GM23338 (cell line): Measurements from ENCODE around the gene TYK2. TPM values are rescaled to one million over a fixed set of nuclear protein-coding genes. Genes with fewer than 3 reads are reported as not detected.

Source experiments
- ATAC-seq: fragments of 200-7000 bp; cut with Tn5 transposase; 3 replicates; pipeline ENCODE4 v1.9.1; 2020
- DNase-seq: peaks from one replicate; pipeline ENCODE4 v3.0.0-alpha.2; 2015; ENCODE audit warnings: low spot score
- H2AFZ ChIP-seq: fragments of 200-600 bp; sonication (generic); 2 replicates; pipeline ENCODE4 v1.8.0; 2016; ENCODE audit warnings: antibody characterized with exemption, mild to moderate bottlenecking, moderate library complexity
- H3F3A ChIP-seq: fragments of 200-600 bp; sonication (generic); replicated peaks from 2 replicates; pipeline ENCODE4 v1.8.0; 2017; ENCODE audit warnings: antibody characterized with exemption, mixed run types, low read depth
- H3K27ac ChIP-seq: fragments of 200-600 bp; sonication (generic); 2 replicates; pipeline ENCODE4 v1.6.1; 2016; ENCODE audit warnings: low read depth
- H3K27me3 ChIP-seq: fragments of 200-600 bp; sonication (generic); 2 replicates; pipeline ENCODE4 v1.8.0; 2016; ENCODE audit warnings: mild to moderate bottlenecking, mixed run types, moderate library complexity; ENCODE audit not compliant: insufficient read depth
- H3K36me3 ChIP-seq: fragments of 200-600 bp; sonication (generic); 2 replicates; pipeline ENCODE4 v1.8.0; 2016; ENCODE audit warnings: mild to moderate bottlenecking; ENCODE audit not compliant: insufficient read depth
- H3K4me1 ChIP-seq: fragments of 200-600 bp; sonication (generic); 2 replicates; pipeline ENCODE4 v1.8.0; 2016; ENCODE audit warnings: mild to moderate bottlenecking, moderate library complexity; ENCODE audit not compliant: insufficient read depth
- H3K4me2 ChIP-seq: fragments of 200-600 bp; sonication (generic); 2 replicates; pipeline ENCODE4 v1.7.1; 2017; ENCODE audit warnings: mixed run types
- H3K4me3 ChIP-seq: fragments of 200-600 bp; sonication (generic); 2 replicates; pipeline ENCODE4 v1.6.1; 2016; ENCODE audit warnings: mixed run types
- H3K79me2 ChIP-seq: fragments of 200-600 bp; sonication (generic); replicated peaks from 2 replicates; pipeline ENCODE4 v1.8.0; 2017; ENCODE audit warnings: mild to moderate bottlenecking; ENCODE audit not compliant: insufficient read depth
- H3K9me2 ChIP-seq: fragments of 200-600 bp; sonication (generic); 2 replicates; pipeline ENCODE4 v1.8.0; 2017; ENCODE audit not compliant: insufficient read depth
- H4K20me1 ChIP-seq: fragments of 200-600 bp; sonication (generic); replicated peaks from 2 replicates; pipeline ENCODE4 v1.8.0; 2017; ENCODE audit warnings: mild to moderate bottlenecking; ENCODE audit not compliant: insufficient read depth
- H3K27ac Mint-ChIP-seq: 2 replicates; pipeline ENCODE4 v1.8.0; 2020; ENCODE audit warnings: inconsistent platforms, mild to moderate bottlenecking, moderate library complexity, mixed read lengths
- H3K27me3 Mint-ChIP-seq: 3 replicates; pipeline ENCODE4 v1.8.0; 2022; ENCODE audit warnings: low read depth, mild to moderate bottlenecking, moderate library complexity, mixed read lengths, inconsistent platforms; ENCODE audit not compliant: insufficient read depth, poor library complexity
- H3K36me3 Mint-ChIP-seq: 3 replicates; pipeline ENCODE4 v1.8.0; 2021; ENCODE audit warnings: low read depth, mild to moderate bottlenecking, inconsistent platforms, moderate library complexity, mixed read lengths
- H3K4me1 Mint-ChIP-seq: 3 replicates; pipeline ENCODE4 v1.8.0; 2020; ENCODE audit warnings: mild to moderate bottlenecking, inconsistent platforms, mixed read lengths
- H3K4me3 Mint-ChIP-seq: 3 replicates; pipeline ENCODE4 v1.8.0; 2021; ENCODE audit warnings: moderate library complexity, mild to moderate bottlenecking, inconsistent platforms, mixed read lengths
- H3K9me3 Mint-ChIP-seq: 3 replicates; pipeline ENCODE4 v1.8.0; 2020; ENCODE audit warnings: moderate library complexity, mild to moderate bottlenecking, inconsistent platforms, mixed read lengths
- CTCF ChIP-seq, 2 experiments: fragments of 200-600 bp in 1 of 2; sonication (generic) in 1 of 2; conservative IDR thresholded peaks; 2 replicates each; pipeline versions ENCODE4 v1.5.1 to v1.6.1; 2016 to 2017; ENCODE audit warnings: antibody characterized with exemption in 2 of 2, low read depth in 2 of 2, mild to moderate bottlenecking in 2 of 2, moderate library complexity in 1 of 2
- EZH2 ChIP-seq: fragments of 200-600 bp; sonication (generic); IDR thresholded peaks from one replicate; pipeline ENCODE4 v1.8.0; 2017; ENCODE audit warnings: antibody characterized with exemption, mild to moderate bottlenecking, low read depth; ENCODE audit not compliant: unreplicated experiment
- EZH2phosphoT487 ChIP-seq: fragments of 200-600 bp; sonication (generic); IDR thresholded peaks from one replicate; pipeline ENCODE4 v1.8.1; 2018; ENCODE audit warnings: antibody characterized with exemption; ENCODE audit not compliant: unreplicated experiment
- NANOG ChIP-seq: IDR thresholded peaks from 2 replicates; pipeline ENCODE4 v1.6.1; 2016; ENCODE audit warnings: antibody characterized with exemption, borderline replicate concordance
- POLR2AphosphoS5 ChIP-seq: IDR thresholded peaks from 2 replicates; pipeline ENCODE4 v1.6.1; 2016; ENCODE audit warnings: antibody characterized with exemption, low read depth
- REST ChIP-seq: IDR thresholded peaks from one replicate; pipeline ENCODE4 v1.6.1; 2018; ENCODE audit warnings: antibody characterized with exemption; ENCODE audit not compliant: unreplicated experiment
- STAT1 ChIP-seq: IDR thresholded peaks from one replicate; pipeline ENCODE4 v1.6.1; 2016; ENCODE audit warnings: antibody characterized with exemption; ENCODE audit not compliant: unreplicated experiment
- ZNF462 ChIP-seq: fragments of 250-450 bp; sonication (Bioruptor Pico); IDR thresholded peaks from 2 replicates; pipeline ENCODE4 v1.5.0; 2020; ENCODE audit warnings: mild to moderate bottlenecking, moderate library complexity
- polyA plus RNA-seq: library from polyadenylated mRNA; unstranded; fragments of >200 nt; fragmentation: Nextera tagmentation; extraction: Ambion mirVana; gene quantifications from 2 replicates; pipeline ENCODE4 v1.2.1, GENCODE V29; 2016
- total RNA-seq: library from RNA; depleted of rRNA; stranded (reverse); fragments of >200 nt; shearing (Covaris generic); gene quantifications from 2 replicates; pipeline ENCODE4 v1.2.3, GENCODE V29; 2014

The TYK2 gene
- total and polyA plus RNA-seq, 2 experiments from 2014 or later: 29.1 to 30.7 TPM

- Histone ChIP-seq H3K4me3 (no peak overlapping the region), H3K4me1 (no peaks in the 10 kb centered on the region; the same call in 1 of the 2 replicates), H3K27me3 (no peaks in the 10 kb centered on the region), H4K20me1 (peaks cover 17% of the 10 kb centered on the region), H3K36me3 (peaks cover 14% of the 10 kb centered on the region; the same call in 1 of the 2 replicates), H3K79me2 (peaks cover 27% of the 10 kb centered on the region), H2AFZ (no peak overlapping the region), H3K27ac (no peak overlapping the region), H3K4me2 (no peak overlapping the region), H3K9me2 (no peaks in the 10 kb centered on the region), H3F3A (0 out of 2 replicates have a peak, but pooled peaks cover 6% of the 10 kb centered on the region)
- H3K36me3 Mint-ChIP-seq: peaks cover 55% of the 10 kb centered on the region
- no peaks in the 10 kb centered on the region for H3K9me3 Mint-ChIP-seq
- no peak overlapping the region for H3K27ac Mint-ChIP-seq
- no peaks in the 10 kb centered on the region for H3K4me1 Mint-ChIP-seq
- peaks cover 2% of the 10 kb centered on the region for H3K27me3 Mint-ChIP-seq
- H3K4me3 Mint-ChIP-seq: no peak overlapping the region
- no peak for DNase-seq
- ATAC-seq: no peak
- TF ChIP-seq EZH2 (no peak), STAT1 (no peak), CTCF (conservative IDR thresholded peaks at IDR 0.05; ENCODE audit: low read depth in 2 of 2) (no peak), POLR2AphosphoS5 (no peak), ZNF462 (no peak), REST (no peak), NANOG (no peak), EZH2phosphoT487 (no peak)
Measured at GRCh38 chr19:10395436-10395835, 15.1 kb upstream of the TYK2 start.
